NCI-H82 treated with DMSO at 0.1 percent for 48 hours (cell line): ENCODE results near the gene C2orf74.
"Not testable (repeated sequence)": the region's sequence is repeated elsewhere in the genome, so short reads cannot be mapped to it uniquely, and the experiment has no call there.

Source experiments
- DNase-seq: peaks from one replicate; lab custom pipeline; 2025; ENCODE audit not compliant: unreplicated experiment; lab: John Stamatoyannopoulos, UW

The C2orf74 gene

DNA sequence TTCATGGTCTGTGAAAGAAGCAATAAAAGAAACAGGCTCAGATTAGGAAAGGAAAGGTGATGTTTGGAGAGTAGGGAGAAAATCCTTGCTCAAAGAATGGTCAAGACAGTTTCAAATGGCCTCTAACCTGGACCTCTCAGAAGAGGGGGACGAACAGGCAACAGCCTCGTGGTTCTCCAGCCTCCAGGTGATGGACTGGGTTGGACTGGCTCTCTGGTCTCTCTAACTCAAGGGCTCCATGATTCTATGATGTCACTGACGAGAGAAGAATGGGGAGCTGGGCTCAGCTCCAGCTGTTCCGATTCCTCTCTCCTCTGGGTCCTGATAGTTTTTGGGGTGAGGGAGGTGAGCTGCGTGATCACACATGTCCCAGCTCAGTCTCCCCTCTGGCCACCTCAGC is at the start of gene C2orf74:
Gene C2orf74 (plus strand): TSS at position 301 of the 400 bp plus-strand sequence. CDS start 327 bp downstream, outside the sequence.
- no peak for DNase-seq

DNA sequence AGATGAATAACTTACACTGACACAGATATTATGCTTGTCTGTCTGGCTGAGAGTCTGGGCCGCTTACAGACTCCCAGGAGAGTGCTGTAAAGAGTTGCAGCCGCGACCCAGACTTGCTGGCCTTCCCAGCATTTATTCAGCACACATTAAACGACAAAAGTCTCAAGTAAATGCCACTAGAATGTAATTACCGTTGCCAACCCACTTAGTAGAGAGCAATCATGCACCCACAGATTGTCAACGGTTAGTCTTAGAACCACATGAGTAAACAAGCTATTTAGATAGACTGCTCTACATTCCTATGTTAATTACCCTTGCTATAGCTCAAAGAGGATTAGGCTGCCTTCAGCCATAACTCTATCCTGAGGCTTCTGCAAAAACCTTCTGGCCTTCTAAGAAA is 47.8 kb upstream of the C2orf74 start:
- no peak for DNase-seq

DNA sequence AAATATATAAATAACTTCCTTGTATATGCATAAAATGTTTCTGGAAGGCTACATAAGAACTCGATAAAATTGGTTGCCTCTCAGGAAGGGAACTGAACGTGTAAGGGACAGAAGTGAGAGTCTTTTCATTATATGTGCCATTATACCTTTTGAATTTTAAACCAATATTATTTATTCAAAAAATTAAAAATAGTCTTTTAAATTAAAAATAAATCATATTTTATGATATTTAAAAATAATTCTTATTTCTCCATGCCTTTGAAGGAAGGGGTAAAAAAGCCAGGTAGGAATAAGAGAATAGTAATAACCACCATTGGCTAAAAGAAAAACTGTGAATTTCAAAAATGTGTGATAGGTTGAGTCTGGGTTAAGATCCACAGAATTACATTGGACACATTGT is 45.7 kb upstream of the C2orf74 start:
- DNase-seq, result no peak

DNA sequence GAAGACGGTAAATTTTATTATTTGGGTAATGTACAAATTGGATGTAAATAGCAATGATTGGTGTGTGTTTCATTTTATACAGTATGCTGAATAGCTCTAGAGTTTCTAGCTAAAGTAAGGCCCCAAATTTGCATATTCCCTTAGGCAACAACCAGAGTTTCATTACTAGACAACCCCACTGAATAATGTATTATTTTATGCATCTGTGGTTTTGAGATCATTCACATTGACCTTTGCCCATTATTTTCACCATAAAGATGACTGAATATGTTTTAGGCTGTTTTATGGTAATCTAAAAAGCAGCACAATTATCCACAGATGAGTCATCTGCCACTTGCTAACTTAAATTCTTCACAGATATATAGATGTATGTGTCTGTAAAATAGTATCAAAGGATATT is 44.5 kb upstream of the C2orf74 start:
- DNase-seq, result no peak

DNA sequence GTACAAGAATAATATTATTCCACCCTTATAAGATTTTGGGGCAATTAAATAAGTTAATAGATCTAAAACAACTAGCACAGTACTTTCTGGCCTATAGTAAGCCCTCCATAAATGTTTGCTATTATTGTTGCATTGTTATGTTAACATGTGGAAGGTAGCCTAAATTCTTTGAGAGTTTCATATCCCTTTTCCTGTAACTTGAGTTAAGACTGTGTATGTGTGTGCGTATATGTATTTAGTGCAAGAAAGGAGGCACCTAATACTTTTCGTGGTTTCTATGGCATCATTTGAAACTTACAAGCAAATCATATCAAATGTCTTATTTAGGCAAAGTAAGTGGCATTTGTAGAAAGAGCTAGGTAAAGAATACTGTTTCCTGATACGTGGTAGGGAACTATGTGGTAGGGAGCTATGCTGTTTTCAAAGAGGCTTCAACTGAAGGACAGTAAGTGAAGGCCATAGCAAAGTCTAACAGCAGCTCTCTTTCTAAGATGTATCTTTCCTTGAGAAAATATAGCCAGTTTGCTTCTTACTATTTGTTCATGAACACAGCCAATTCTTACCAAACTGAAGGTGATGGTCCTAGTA is 36.8 kb upstream of the C2orf74 start:
- no peak for DNase-seq

DNA sequence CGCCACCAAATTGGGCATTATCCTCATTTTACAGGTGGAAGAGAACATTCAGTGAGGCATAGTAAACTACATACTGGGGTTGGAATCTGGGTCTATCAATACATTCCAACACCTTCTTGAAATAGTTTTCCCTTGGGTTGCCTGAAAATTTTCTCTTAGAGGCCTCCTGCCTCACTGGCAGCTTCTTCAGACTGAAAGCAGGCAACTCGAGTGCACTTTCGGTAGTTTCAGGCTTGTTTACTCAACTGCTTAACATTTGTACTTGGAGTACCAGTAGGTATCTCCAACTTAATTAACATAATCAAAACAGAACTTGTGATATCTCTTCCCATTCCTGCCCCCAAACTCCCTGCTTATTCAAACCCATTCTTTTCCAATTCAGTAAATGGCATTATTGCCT is 36.2 kb upstream of the C2orf74 start:
- DNase-seq, result no peak

DNA sequence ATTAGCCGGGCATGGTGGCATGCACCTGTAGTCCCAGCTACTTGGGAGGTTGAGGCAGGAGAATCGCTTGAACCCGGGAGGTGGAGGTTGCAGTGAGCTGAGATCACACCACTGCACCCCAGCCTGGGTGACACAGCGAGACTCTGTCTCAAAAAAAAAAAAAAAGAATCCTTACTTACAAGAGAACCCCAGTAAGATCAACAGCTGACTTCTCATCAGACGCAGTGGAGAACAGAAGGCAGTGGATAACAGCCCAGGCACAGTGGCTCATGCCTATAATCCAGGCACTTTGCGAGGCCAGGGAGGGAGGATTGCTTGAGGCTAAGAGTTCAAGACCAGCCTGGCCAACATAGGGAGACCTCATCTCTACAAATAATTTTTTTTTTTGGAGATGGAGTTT is 33.9 kb upstream of the C2orf74 start:
- DNase-seq, result not testable (repeated sequence)

DNA sequence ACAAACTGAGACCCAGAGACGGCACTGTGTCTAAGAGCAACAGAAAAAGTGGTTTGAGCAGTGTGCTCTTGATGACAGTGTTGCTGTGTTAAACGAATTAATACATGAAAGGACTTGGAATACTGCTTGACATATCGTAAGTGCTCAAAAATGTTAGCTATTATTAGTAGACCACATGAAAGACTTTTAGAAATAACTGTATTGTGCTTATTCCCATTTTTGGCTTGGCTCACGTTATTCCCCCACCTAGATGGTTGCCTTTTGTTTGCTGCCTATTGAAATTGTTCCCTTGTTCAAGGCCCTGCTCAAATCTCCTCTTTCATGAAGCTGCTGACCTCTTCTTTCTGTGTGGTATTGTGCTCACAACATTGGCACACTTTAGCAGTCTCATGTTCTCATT is 27.8 kb upstream of the C2orf74 start:
- DNase-seq, result no peak

DNA sequence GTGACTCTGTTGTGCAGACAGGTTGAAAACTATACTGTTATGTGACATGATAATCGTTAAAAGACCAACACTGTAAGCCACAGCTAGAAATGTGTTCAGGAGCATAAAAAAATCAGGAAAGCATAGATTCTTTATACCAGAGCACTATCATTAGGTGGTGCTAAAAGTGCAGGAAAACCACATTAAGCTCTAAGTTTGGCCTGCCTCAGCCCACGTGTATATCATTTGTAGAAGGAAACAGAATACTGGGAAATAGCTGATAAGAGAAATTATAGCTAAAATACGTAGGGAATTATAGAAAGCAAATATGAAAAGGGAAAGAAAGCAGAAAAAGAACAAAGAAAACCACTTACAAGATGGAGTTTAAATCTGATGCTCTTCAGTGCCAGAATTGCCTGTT is 26.5 kb upstream of the C2orf74 start:
- no peak for DNase-seq

DNA sequence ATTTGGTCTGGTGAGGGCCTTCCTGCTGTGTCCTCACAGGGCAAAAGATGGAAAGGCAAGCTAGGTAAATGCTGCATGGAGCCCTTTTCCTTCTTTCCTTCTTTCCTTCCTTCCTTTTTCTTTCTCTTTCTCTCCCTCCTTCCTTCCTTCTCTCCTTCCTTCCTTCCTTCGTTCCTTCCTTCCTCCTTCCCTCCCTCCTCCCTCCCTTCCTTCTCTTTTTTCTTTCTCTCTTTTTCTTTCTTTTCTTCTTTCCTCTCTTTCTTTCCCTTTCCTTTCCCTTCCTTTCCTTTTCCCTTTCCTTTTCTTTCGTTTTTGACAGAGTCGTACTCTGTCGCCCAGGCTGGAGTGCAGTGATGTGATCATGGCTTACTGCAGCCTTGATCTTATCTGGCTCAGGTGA is 23.1 kb upstream of the C2orf74 start:
- no peak for DNase-seq

DNA sequence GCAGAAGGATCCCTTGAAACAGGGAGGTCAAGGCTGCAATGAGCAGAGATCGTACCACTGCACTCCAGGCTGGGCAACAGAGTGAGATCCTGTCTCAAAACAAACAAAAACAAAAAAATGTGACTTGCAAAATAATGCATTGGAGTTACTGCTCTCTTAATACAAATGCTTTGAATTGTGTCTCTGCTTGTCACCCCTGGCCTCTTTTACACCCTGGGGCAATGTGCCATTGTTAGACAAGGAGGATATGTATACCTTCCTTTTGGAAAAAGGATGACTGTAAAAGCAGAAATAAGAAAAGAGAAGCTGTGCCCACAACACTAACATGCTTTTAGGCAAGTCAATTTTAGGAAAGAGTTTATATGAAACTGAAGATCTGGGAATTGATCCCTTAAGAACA is 20.8 kb upstream of the C2orf74 start:
- DNase-seq, result no peak

DNA sequence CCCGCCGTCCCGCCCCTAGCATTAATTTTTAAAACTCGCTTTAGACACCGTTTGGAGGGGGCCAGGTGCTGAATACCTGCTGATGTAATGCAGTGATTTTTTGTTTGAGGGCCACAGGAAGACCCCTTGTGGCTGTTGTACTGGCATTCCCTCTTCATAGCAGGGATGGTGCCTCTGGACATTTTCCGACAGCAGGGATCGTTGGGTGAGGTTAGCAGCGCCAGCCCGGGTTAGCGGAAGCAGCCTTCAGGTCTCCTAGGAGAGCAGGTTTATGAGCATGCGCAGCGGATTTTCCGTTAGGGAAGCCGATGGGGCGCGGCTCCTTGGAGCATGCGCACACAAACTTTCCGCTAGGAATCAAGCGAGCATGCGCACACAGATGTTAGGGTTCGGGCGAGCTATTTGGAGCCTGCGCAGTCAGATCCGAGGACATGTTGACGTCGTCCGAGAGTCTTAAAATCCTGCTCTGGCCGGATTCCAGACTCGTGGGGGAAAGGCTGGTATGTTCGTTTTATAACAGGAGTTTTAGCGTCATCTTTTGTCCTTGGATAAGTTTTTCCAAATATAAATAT is 17.2 kb upstream of the C2orf74 start:
- DNase-seq, result no peak

DNA sequence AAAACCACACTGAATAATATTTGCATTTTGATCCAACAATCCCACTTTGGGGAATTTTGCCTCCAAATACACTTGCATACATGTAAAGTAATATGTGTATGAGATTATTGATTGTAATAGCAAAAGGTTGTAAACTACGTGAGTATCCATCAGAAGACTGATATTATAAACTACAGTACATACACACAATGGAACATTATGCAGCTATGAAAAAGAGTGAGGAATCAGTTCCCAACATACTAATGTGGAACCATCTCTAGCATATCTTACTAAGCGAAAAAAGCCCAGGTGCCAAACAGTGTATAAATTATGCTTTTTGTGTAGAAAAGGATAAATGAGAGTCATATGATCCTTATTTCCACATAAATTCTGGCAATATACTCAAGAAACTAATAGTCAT is 16.0 kb upstream of the C2orf74 start:
- no peak for DNase-seq

DNA sequence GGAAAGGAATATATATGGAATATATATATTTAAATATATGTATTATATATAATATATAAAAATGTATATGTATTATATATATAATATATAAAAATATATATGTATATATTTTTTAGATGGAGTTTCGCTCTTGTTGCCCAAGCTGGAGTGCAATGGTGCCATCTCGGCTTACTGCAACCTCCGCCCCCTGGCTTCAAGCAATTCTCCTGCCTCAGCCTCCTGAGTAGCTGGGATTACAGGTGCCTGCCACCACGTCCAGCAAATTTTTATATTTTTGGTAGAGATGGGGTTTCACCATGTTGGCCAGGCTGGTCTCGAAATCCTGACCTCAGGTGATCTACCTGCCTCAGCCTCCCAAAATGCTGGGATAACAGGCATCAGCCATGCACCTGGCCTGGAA is 13.9 kb upstream of the C2orf74 start:
- not testable (repeated sequence) for DNase-seq

DNA sequence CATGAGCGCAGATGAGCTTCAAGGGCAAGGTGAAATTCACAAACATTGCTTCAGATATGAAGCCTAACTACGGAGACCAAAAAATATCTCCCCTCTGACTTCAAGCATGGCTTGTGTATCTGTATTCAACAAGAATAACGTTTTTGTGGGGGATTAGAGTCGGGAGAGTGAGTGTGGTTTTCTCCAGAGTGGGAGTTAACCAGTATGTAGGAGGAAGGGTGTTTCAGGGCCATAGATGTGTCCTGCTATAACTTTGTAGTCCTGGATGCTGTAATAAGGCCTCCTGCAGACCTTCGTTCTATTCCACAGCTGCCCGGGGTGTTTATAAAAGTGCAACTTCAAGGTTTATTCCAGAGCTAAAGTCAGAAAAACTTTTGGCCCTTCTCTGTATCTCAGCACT is 12.9 kb upstream of the C2orf74 start:
- no peak for DNase-seq

DNA sequence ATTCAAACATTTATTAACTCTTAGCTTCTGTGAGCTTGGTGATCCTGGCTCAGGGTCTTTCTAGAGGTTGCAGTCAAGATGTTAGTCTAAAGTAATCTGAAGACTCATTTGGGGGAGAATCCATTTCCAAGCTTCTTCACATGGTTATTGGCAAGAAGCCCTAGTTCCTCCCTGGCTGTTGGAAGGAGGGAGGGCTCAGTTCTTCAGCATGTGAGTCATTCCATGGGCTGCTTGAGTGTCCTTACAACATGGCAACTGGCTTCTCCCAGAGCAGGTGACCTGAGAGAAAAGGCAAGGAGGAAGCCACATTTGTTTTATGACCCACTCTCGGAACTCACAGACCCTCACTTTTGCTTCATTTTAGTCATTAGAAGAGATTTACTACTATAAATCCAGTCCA is 10.6 kb upstream of the C2orf74 start:
- DNase-seq, result no peak

DNA sequence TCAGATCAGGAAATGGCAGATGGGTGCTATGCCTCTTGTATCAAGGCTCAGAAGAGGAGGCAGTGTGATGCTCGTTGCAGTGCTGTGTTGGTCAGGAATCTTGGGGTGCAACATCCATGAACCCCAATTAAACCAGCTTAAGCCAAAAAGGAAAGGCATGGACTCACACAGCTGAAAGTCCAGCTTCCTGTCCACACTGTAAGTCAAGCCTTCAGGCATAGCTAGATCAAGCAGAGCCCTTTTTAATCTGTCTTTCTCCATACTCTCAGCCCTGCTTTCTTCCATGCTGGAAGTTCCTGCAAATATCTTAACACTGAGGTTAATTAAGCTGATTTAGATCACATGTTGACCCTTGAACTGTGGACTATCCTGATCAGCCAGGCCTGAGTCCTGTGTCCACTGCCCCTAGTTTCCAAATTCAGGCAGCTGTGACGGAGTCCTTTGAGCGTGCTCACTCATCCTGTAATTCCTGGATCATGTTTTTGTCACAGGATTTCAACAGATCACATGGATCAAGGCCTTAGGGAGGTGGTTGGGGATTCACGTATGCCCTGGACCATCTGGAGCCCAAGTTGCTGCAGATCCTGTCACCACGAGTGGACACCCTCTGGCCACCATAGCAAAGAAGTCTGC is 4.5 kb upstream of the C2orf74 start:
- DNase-seq, result peak; percentile 32

DNA sequence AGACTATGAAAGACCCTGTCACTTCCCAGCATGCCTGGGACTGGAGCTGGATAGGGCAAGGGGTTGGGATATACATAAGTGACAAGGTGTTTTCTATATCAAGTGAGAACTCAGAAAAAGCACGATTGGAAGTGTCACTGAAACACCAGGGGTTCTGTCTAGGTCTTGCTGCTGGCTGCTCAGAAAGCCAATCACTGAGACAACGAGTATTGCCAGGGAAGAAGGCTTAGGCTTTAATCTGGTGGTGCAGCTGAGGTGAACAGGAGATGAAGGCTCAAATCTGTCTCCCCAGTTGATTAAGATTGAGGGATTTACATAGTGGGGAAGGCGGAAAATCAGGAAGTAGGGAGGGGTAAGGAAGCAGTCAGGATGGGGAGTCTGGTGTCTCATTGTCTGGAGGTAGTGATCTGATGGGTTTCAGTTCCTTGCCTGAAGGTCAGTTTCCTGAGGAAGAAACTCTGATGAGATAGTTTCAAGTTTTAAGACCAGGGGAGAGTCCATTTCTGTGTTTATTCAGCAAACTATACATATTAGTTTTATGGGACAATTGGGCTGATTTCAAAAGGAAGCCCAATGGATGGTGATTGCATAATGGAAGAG is 3.5 kb upstream of the C2orf74 start:
- peak; percentile 60 for DNase-seq

DNA sequence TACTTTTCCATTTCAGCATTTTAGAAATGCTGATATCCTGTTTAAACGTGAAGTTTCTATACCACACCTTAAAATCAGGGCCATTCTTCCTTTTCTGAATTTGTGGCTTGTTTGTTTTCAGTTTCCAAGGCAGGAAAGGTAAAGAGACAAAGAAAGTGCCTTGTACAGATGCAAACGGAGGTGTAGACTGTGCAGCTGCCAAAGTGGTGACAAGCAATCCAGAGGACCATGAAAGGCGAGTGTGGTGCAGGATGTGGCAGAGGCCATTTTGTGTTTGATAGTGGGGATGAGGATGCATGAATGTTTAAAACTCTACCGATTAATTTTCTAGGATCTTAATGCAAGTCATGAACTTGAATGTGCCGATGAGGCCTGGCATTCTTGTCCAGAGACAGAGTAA is 733 bp downstream of the C2orf74 start:
- no peak for DNase-seq

DNA sequence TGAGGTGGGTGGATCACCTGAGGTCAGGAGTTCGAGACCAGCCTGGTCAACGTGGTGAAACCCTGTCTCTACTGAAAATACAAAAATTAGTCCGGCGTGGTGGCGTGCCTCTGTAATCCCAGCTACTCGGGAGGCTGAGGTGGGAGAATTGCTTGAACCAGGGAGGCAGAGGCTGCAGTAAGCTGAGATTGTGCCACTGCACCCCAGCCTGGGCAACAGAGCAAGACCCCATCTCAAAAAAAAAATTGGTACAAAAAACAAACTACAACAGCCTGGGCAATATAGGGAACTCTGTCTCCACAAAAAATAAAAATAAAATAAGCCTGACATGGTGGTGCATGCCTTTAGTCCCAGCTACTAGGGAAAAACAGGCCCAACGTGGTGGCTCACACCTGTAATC is 3.1 kb downstream of the C2orf74 start:
- DNase-seq, result not testable (repeated sequence)

DNA sequence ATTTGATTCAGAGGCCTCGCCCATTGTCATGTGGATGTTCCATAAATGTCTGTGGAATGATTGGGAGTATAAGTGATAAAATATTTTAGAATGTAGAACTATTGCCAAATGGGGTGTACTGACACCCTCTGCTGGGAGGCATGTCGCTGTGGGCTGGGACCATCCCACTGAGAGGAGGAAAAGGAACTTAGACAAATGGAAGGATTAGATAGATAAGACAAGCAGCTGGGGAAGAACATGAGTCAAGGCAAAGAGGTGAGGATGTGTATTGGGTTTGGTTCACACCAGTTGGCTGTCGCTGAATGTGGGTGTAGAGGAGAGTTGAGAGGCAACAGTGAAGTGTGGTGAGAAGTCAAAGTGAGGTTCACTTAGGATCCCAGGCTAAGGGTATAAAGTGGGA is 4.0 kb downstream of the C2orf74 start:
- no peak for DNase-seq

DNA sequence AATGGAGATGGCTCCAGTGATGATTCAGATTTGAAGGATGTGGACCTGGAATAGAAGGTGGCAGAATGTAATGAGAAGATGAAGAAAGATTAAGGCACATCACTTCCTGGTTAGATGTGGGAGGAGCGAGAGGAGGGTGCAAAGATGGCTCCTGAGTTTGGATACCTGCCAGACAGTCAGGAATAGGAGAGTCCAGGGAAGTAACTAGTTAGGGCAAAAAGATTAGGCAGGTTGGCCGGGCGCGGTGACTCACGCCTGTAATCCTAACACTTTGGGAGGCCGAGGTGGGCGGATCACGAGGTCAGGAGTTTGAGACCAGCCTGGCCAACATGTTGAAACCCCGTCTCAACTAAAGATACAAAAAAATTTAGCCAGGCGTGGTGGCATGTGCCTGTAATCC is 5.6 kb downstream of the C2orf74 start:
- DNase-seq, result no peak
